ENCODE measurements around the gene TEC. TPM values are rescaled to one million over a fixed set of nuclear protein-coding genes. Genes with fewer than 3 reads are reported as not detected.

TEC gene
- total RNA-seq, 2 donors from 2014 or later: 4.5 to 12.8 TPM

- H3K4me3 ChIP-seq: no peak overlapping the region
- no peaks in the 10 kb centered on the region for H3K36me3 ChIP-seq
- H3K4me1 ChIP-seq (ENCODE audit: control insufficient read depth in 1 of 2, low read depth in 2 of 2): no peaks in the 10 kb centered on the region
- H3K27me3 ChIP-seq (replicated peaks; ENCODE audit: insufficient read depth): no peaks in the 10 kb centered on the region
- no peak overlapping the region for H3K27ac ChIP-seq
- no peaks in the 10 kb centered on the region for H3K9me3 ChIP-seq
- TF ChIP-seq CTCF (IDR thresholded peaks at IDR 0.05): no peak
- ATAC-seq (ENCODE audit: insufficient number of reproducible peaks, low FRiP score, low read depth) (no peak), DNase-seq (ENCODE audit: low spot score) (no peak)
Measured at GRCh38 chr4:48194971-48195370, 74.7 kb downstream of the TEC start.

- DNase-seq (ENCODE audit: low spot score) (no peak), ATAC-seq (ENCODE audit: insufficient number of reproducible peaks, low FRiP score, low read depth) (no peak)
- no peaks in the 10 kb centered on the region for H3K27me3 ChIP-seq (replicated peaks; ENCODE audit: insufficient read depth)
- H3K27ac ChIP-seq: no peak overlapping the region
- H3K4me1 ChIP-seq (ENCODE audit: control insufficient read depth in 1 of 2, low read depth in 2 of 2): no peaks in the 10 kb centered on the region
- no peak for TF ChIP-seq CTCF (IDR thresholded peaks at IDR 0.05)
- no peaks in the 10 kb centered on the region for H3K36me3 ChIP-seq
- H3K4me3 ChIP-seq: no peak overlapping the region
- H3K9me3 ChIP-seq: no peaks in the 10 kb centered on the region
Measured at GRCh38 chr4:48193921-48194468, 75.6 kb downstream of the TEC start.

GRCh38 chr4:48193096-48193836 is 76.4 kb downstream of the TEC start:
- TF ChIP-seq CTCF (IDR thresholded peaks at IDR 0.05): no peak
- Histone ChIP-seq H3K36me3 (no peaks in the 10 kb centered on the region), H3K9me3 (no peaks in the 10 kb centered on the region), H3K4me3 (no peak overlapping the region), H3K4me1 (ENCODE audit: control insufficient read depth in 1 of 2, low read depth in 2 of 2) (no peaks in the 10 kb centered on the region), H3K27ac (no peak overlapping the region), H3K27me3 (replicated peaks; ENCODE audit: insufficient read depth) (no peaks in the 10 kb centered on the region)
- no peak for DNase-seq (ENCODE audit: low spot score)
- no peak for ATAC-seq (ENCODE audit: insufficient number of reproducible peaks, low FRiP score, low read depth)

- ATAC-seq (ENCODE audit: insufficient number of reproducible peaks, low FRiP score, low read depth) (no peak), DNase-seq (ENCODE audit: low spot score) (no peak)
- Histone ChIP-seq H3K36me3 (no peaks in the 10 kb centered on the region), H3K9me3 (no peaks in the 10 kb centered on the region), H3K4me3 (no peak overlapping the region), H3K27me3 (replicated peaks; ENCODE audit: insufficient read depth) (no peaks in the 10 kb centered on the region), H3K27ac (no peak overlapping the region), H3K4me1 (ENCODE audit: control insufficient read depth in 1 of 2, low read depth in 2 of 2) (no peaks in the 10 kb centered on the region)
- no peak for TF ChIP-seq CTCF (IDR thresholded peaks at IDR 0.05)
Measured at GRCh38 chr4:48191758-48192157, 77.9 kb downstream of the TEC start.

GRCh38 chr4:48190839-48191238 is 78.8 kb downstream of the TEC start:
- Histone ChIP-seq H3K27ac (no peak overlapping the region), H3K9me3 (no peaks in the 10 kb centered on the region), H3K36me3 (no peaks in the 10 kb centered on the region), H3K4me3 (no peak overlapping the region), H3K27me3 (replicated peaks; ENCODE audit: insufficient read depth) (no peaks in the 10 kb centered on the region), H3K4me1 (ENCODE audit: control insufficient read depth in 1 of 2, low read depth in 2 of 2) (no peaks in the 10 kb centered on the region)
- ATAC-seq (ENCODE audit: insufficient number of reproducible peaks, low FRiP score, low read depth) (no peak), DNase-seq (ENCODE audit: low spot score) (no peak)
- TF ChIP-seq CTCF (IDR thresholded peaks at IDR 0.05): no peak

Data from thoracic aorta (tissue), 2 donors.